Tongue (tissue), 2 donors: ENCODE results near the gene KMT2B. TPM values are rescaled to one million over a fixed set of nuclear protein-coding genes. Genes with fewer than 3 reads are reported as not detected.

Source experiments
- DNase-seq: peaks from one replicate; pipeline ENCODE4 v3.0.0-alpha.2; 2015
- total RNA-seq: library from RNA; depleted of rRNA; stranded (reverse); fragments of >200 nt; gene quantifications from one replicate; pipeline ENCODE4 v1.2.3, GENCODE V29; 2014

Gene KMT2B
- total RNA-seq, 1 donor from 2014 or later: 13.1 TPM

DNA sequence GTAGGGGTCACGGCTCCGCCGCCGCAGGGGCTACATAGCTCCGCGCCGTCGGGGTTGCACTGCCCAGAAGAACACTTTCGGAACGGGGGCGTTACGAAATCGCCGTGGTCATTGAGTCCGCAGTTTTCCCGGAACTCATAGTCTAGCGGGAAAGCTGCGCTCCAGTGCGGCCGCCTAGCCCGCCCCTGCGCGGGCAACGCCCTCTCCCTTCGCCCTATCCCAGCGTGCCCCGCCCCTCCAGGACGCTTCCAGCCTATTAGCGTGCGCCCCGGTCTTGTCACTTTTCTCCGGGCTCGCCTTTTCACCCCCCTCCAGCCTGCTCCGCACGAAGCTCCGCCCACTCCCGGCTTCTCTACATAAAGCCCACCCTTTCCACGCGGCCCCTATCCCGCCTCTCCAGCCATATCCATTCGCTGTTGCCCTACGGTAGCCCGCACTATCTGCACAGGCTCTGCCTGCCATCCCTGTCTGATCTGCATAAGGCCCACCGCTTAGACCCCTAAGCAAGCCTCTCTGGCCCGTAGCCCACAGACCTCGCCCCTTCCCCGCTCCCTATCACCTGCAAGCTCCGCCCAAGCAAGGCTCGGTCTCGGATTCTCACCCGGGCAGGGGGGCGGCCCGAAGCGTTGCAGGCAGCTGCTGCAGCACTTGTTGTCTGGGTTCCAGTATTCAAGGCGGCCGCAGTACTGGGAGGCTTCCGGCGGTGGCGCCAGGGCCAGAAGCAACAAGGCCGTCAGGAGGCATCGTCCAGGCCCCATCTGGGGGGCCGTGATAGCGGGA lies 22.8 kb downstream of the KMT2B start:
- DNase-seq: peak; percentile 99

DNA sequence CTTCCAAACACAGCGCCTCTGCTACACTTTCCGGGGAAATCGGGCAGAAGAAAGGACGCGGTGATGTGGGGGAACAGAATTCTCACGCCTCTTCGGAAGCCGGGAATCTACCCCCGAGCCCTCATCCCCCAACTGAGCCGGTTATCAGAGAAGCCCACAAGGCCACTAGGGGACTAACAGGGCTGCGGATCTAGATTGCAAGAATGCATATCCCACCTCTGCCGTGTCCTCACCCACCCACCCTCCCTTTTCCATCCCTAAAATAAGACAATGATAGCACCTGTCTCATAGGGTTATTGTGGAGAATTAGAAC lies 23.4 kb downstream of the KMT2B start:
- no peak for DNase-seq

DNA sequence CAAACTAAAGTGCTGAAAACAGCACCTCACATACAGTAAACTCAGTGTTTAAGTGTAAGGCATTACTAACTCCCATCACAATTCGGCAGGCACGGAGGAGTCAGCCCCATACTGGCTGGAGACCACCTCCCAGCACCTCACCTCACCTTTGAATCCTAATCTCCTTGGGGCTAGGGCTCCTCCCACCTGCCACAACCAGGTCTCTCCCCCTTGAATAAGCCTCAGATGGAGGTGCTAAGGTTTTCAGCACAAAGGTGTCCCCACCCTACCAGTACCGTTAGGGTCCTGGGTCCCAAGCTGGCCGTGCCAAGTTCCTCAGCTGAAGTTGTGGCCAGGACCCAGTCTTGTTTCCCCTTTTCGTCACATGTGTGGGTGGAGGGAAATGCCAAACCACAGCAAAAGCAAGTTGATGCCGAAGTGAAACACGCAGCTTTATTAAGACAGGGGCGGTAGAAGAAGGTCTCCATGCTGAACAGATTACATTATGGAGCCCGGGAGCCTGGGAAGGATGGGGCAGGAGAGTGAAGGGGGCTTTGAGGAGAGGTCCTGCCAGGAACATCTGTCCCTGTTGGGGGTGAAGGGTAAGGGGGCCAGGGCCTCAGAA lies 24.4 kb downstream of the KMT2B start, which contains the start of gene IGFLR1:
Gene IGFLR1 (minus strand): TSS at position 332 of the 604 bp plus-strand sequence. CDS start 1,272 bp downstream, outside the sequence.
- DNase-seq: no peak

DNA sequence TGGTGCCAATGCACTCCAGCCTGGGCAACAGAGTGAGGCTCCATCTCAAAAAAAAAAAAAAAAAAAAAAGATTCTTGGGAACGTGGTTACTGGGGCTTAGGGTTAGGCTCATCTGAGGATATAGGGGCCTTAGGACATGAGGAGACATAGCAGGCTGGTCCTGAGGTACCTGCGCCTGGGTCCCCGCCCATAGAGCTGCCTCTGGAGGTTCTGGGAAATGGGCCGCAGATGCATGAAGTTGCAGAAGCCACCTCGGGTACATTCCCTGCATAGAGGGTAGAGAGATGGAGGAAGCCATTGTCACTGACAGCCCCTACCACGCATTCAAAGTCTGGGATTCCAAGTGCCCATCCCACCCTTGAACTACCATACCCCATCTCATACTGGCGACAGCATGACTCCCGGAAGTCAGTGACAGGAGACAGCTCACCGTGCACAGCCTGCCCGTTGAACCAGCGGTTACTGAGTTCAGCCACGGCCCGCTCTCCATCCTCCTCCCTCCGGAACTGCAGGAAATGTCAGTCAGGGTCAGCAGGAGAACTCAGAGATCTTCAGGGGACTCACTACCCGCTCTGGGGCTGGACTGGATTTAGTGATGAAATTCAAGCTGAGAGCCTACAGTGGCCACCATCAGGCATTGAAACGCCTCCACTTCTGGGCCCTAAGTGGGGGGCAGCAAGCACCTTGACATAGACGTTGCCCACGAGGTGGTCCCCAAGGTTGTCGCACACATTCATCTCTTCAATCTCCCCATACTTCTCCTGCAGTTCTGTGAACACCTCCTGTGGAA lies 26.0 kb downstream of the KMT2B start:
- no peak for DNase-seq

DNA sequence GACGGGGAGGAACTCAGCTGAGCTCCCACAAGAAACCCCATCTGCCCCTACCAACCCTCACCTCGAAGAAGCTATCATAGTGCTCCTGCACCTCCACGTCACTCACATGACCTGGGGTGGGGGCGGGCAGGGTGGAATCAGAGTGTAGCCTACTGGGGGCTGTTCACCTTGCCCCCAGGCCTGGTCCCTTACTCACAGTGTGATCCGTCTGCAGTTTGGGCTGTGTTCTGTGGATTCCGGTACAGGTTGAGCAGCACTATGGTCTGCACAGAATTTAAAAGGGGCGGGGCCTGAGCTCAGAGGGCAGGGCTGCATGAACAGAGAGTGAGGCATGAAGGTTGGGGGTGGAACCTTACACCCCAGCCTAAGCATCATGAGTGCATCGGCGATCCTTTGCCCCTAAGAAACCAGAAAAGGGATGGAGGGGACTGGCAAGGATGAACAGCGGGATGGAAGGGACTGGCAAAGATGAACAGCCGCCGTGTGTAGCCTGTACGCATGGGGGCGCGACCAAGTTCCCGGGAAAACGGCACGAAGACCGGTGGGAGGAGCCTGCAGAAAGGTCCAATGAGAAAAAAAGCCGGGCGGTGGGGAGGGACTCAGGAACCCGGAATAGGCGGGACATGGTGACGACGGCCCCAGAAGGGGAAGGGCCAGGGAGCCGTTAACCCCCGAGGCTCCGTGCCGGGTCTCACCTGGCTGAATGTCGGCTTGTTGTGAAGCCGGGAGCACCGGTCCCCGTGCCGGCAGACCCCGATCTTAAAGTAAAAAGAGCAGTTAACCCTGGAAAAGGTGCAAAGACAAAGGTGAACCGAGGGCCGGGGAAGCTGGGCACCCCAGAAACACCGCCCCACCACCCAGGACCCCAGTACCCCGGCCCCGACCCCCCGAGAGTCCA lies 26.9 kb downstream of the KMT2B start:
- peak; percentile 99 for DNase-seq

DNA sequence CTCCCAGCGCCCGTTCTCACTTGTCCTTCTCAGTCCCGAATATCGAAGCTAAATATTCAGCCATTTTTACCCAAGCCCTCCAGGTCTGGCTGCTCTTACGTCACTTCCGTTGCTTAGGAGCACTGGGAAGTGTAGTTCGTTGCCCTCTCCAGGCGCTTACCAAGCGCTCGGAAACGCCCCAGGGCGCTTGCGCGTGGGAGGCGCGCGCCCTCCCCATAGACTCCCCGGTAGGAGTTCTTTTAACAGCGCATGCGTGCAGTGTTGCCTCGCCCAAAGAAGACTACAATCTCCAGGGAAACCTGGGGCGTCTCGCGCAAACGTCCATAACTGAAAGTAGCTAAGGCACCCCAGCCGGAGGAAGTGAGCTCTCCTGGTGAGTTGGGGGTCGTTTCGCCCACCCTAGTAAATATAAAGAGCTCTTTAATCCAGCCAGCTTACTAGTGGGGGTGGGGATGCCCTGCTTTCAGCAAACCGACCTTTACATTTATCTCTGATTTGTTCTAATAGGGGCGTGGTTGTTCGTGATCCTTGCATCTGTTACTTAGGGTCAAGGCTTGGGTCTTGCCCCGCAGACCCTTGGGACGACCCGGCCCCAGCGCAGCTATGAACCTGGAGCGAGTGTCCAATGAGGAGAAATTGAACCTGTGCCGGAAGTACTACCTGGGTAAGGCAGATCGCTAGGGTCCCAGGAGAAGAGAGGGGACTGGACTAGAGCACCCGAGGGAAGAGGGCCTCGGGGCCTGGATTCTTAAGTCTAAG lies 27.7 kb downstream of the KMT2B start, which contains the start of the genes PSENEN and U2AF1L4:
Gene PSENEN (plus strand): TSS at position 324 of the 759 bp plus-strand sequence. CDS start 280 bp downstream, at position 604.
Gene U2AF1L4 (minus strand): TSS at position 91 of the 759 bp plus-strand sequence. CDS start 27 bp downstream, at position 64.
- DNase-seq: peak; percentile 100

DNA sequence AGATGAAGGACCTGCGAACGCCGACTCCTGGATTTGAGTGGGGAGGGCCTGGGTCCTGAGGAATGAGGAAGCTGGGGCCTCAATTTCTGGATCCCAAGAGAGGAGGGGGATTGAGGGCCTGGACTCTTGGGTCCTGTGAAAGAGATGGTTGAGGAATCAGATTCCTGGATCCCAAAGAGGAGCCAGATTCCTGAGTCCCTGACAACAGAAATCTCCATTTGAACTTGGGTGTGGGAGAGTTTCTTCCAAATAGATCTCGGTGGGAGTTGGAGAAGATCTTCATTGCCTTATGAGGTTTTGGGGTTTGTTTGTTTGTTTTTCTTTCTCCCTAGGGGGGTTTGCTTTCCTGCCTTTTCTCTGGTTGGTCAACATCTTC lies 28.3 kb downstream of the KMT2B start:
- DNase-seq: no peak

DNA sequence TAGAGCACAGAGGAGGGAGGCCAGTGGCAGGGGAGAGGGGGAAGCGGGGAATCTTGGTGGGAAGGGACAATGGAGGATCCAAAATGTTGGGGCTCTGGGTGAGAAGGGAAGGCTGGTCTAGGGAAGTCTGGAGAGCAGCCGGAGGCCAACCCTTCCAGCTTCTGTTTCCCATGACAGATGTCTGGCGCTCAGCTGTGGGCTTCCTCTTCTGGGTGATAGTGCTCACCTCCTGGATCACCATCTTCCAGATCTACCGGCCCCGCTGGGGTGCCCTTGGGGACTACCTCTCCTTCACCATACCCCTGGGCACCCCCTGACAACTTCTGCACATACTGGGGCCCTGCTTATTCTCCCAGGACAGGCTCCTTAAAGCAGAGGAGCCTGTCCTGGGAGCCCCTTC lies 28.7 kb downstream of the KMT2B start:
- no peak for DNase-seq

DNA sequence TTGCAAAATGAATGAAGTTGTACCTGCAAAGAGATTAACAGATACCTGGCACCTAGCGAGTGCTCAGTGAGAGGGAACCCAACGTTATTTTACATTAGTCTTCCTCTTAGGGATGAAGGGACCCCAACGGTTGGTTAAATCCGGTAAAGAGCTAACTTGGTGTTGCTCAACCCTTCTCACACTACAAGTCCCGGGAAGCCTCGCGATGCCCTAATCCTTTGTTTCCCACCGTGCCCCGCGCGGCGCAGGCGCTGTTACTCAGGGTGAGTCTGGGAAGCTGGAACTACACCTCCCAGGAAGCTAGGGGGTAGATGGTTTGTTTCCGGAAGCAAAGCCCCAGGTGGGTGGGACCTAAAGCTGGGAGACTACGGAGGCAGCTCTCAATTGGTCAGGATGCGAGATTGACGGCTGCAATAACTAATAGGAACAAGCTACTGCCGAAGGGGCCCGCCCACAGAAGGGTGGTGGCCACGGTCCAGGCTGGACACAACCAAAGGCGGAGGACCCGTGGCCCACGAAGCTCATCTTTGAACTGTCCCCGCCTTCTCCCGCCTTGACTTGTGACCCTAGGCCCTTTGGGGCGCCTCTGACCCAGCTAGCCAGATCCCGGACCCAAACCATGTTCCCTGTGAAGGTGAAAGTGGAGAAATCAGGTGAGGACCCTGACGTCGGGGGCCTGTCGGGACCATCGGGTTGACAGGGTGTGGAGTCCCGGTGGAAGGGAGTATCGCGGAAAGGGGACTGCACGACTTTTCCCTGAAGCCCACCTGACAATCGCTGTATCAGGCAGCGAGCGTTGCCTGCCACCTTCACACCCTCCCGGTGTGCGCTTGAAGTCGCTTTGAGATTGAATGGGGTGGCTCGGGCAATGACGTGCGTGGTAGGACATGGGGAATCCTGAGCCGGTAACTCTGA lies 30.6 kb downstream of the KMT2B start, which contains the start of gene LIN37:
Gene LIN37 (plus strand): TSS at position 471 of the 915 bp plus-strand sequence. CDS start 149 bp downstream, at position 620.
- peak; percentile 100 for DNase-seq

DNA sequence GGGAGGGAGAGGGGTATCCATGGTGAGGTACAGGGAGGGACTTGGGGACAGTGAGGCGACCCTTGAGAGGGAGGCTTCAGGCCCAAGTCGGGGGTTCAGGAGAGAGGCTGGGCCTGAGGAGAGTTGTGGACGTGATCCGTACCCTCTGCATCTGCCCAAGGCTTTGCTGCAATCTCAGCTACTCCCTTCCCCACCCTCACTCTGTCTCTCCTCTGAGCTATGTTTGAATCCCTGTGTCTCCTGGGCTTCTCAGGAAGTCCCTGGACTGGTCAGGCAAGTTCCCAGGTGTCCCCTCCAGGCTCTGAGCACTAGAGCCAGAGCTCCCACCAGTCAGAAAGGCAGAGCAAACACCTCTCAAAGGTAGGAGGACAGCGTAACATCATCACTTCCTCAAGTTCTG lies 32.4 kb downstream of the KMT2B start:
- no peak for DNase-seq

DNA sequence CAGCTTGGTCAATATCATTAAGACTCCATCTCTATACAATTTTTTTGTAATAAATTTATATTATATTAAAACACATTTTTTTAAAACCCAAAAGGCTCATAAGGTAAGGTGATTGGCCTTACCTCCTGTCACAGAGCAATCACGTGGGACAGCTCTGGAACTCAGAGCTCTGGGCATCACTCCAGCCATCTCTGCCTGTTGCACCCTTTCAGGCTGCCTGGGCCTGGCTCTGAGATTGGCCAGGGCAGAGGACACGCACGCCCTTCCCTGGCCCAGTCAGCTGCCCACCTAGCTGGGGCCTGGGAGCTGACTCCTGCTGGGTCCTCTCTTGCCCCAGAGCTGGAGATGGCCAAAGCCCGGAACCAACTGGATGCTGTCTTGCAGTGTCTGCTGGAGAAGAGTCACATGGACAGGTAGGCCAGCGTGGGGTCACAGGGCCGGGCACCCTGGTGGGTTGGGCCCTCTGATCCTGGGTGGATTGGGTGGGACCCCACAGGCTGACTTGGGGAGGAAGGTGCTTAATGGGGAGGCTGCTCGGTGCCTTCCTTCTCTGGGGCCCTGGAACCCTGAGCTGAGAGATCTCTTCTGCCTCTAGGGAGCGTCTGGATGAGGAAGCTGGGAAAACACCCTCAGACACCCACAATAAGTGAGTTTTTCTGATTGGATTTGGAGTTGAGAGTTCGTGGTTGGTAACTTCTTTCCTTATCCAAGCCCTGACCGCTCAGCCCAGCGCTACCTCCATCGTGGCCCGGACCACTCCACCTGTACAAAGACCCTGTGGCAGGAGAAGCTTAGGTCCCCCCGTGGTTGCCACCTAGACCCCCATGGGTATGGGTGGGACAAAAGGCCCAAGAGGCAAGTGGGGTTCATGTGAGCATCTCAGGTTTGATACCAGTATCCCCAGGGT lies 34.3 kb downstream of the KMT2B start:
- no peak for DNase-seq

DNA sequence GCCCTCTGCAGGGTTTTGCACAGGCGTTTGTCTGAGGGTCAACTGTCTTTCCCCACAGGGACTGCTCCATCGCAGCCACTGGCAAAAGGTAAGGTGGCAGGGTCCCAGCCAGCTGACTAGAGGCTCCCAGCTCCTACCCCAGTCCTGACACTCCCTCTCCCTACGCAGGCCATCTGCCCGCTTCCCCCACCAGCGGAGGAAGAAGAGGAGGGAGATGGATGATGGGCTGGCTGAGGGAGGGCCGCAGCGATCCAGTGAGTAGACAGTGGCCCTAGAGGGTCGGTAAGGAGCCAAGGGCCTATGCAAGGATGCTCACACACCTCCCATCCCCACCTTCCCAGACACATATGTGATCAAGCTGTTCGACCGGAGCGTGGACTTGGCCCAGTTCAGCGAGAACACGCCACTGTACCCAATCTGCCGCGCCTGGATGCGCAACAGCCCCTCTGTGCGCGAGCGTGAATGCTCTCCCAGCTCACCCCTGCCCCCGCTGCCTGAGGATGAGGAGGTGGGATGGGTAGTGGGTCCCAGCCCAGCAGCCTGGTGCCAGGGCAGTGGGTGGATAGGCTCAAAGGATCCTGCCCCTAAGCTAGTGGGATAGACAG lies 35.0 kb downstream of the KMT2B start:
- no peak for DNase-seq

DNA sequence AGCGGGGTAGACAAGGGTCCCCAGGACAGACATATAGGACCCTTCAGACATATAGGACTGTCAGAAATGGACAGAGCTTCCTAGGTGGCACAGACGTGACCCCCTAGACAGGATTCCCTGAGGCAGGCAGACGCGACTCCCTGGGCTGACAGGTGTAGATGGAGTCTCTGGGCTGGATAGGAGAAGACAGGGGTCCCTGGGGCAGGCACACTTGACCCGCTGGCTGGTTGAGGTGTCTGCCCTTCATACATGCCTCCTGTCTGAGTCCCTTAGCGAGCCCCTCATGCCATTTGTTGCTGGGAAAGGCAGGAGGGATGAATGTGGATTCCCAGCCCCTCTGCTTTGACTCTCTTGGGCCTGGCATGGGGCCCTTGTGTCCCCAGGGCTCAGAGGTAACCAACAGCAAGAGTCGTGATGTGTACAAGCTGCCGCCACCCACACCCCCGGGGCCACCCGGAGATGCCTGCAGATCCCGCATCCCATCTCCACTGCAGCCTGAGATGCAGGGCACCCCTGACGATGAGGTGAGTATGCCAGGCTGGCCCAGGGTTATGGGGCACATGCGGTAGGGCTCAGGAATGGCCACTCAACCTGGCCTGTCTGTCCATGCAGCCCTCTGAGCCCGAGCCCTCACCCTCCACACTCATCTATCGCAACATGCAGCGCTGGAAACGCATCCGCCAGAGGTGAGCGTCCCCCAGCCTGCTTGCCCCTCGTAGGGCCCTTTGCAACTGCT lies 36.0 kb downstream of the KMT2B start:
- DNase-seq: no peak

DNA sequence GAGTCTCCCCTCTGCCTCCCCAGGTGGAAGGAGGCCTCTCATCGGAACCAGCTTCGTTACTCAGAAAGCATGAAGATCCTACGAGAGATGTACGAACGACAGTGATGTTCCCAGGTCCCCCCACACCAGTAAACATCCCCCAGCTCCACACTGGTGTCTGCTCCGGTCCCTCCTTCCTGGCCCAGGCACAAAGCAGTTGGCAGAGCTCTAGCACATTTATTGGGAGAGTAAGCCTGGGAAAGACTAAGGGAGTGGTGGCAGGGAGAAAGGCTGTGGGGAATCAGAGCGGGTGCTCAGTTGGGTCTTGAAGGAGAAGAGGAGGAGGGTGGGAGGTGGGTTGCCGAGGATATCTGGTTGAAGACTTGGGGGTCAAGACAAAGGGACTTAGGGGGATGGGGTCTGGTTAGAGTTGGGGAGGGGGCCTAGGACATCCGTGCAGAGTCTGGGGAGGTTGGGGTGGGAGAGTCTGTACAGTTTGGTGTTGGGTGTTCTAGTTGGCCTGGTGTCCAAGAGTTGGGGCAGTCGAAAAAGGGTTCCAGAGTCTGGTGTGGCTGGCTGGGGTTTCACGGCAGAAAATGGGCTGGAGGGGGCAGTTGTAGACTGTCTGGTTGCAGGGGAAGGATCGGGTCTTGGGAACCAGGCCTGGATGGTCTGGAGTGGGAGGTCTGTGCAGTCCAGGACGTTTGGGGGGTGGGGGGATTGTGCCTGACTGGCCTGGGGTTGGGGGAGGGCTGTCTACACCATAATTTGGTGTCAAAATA lies 36.7 kb downstream of the KMT2B start:
- no peak for DNase-seq

DNA sequence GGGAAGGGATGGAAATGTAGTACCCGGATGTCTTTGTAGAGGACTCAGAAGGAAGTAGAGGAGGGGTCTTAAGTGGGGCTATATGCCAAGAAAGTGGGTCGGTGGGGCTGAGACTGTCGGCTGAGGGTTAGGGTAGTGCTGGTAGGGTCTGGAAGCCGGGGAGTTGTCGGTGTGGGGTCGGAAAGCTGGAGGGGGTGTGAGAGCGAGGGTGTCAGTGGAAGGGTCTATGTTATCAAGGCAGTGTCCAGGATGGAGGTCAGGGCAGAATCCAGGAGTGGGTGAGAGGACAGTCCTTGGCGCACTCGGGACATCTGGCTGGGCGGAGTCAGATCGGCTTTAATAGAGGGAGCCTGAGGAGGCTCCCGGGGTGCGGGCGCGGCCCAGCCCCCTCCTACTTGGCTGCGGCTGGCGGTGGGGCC lies 37.3 kb downstream of the KMT2B start:
- no peak for DNase-seq

DNA sequence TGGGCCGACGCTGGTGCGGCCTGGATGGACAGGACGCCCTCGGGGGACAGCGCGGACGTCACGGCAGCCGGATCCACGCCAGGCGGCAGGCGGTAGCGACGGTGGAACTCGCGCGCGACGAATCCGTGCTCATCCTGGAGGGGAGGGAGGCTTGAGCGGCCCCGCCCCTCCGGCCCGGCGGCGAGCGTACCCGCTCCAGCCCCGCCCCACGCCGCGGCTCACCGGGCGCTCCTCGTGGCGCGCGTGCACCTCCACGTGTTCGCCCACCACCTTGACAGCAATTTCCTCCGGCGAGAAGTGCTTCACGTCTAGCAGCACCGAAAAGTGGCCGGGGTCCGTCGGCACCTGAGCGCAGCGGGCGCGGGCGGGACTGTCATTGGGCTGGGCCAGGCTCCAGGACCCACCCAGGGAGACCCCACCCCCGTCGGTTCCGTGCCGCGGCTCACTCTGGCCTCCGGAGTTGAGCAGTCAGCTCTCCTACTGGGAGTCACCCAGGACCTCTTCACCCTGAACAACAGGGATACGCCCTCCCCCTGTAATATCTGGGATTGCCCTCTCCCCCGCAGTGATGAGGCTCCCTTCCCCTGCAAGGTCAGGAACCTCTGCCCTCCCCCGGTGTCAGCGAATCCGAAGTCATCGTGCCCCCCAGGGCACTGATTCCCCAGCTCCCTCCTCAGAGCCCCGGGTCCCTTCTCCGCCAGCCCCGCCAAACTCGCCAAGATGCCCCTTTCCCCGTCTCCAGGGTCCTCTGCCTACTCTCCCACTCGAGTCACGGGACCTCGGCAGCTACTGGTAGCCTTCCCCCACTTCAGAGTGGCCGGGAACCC lies 38.0 kb downstream of the KMT2B start:
- peak; percentile 79 for DNase-seq
